ENCODE data around the gene EVI5L. TPM values are rescaled to one million over a fixed set of nuclear protein-coding genes. Genes with fewer than 3 reads are reported as not detected.
"Not testable (repeated sequence)": the region's sequence is repeated elsewhere in the genome, so short reads cannot be mapped to it uniquely, and the experiment has no call there.

EVI5L gene
- total RNA-seq, 1 experiment from 2014 or later: 29.5 TPM

DNA sequence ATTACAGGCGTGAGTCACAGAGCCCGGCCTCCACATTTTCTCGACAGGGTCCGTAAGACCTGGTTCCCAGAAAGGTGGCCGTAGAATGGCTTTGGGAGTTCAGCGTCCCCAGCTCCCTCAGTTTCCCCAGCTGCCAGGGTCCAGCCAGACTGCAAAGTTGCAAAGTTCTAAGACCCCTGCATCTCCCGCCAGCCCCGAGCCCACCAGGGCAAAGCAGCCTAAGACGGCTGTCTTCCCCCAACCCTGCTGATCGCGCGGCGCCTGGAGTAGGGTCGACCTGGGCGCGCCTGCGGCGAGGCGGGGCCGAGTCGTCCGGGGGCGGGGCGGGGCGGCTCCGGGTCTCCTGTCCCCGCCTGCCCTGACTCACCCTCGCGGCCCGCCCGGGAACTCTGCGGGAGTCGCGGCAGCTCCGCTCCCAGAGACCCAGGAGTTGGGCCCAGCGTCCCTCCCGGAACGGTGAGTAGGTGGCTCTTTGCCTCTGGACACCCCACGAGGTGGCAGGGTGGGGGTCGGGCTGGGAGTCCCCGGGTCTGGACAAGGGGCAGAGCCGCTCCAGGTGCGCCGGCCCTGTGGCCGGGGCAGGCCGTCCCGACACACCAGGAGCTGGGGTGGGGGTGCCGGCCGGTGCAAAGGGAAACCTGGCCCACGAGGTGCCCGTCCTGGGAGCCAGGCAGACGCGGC lies 58.3 kb downstream of the EVI5L start, which contains the start of gene LRRC8E:
TSS of gene LRRC8E (plus strand) at position 366 of the 681 bp plus-strand sequence. CDS start 7,094 bp downstream, outside the sequence.
- Histone ChIP-seq H4K20me1 (ENCODE audit: low read length) (no peaks in the 10 kb centered on the region), H2AFZ (ENCODE audit: low read length) (peak within 1 kb of the TSS; percentile 89), H3K9me2 (replicated peaks; ENCODE audit: low read length) (no peaks in the 10 kb centered on the region), H3K9me3 (ENCODE audit: low read length) (no peaks in the 10 kb centered on the region), H3K36me3 (ENCODE audit: low read depth, low read length) (no peaks in the 10 kb centered on the region), H3K4me2 (ENCODE audit: low read length) (peak within 1 kb of the TSS; percentile 95), H3K9ac (ENCODE audit: low read length) (peak within 1 kb of the TSS; percentile 90), H3K27me3 (ENCODE audit: low read length) (no peaks in the 10 kb centered on the region), H3F3A (ENCODE audit: low read length, unreplicated experiment) (no peaks in the 10 kb centered on the region), H3K79me2 (ENCODE audit: low read length) (peaks cover 42% of the 10 kb centered on the region), H3K4me1 (ENCODE audit: insufficient read depth, low read length) (peaks cover 14% of the 10 kb centered on the region), H3K27ac (ENCODE audit: low read length) (peak within 1 kb of the TSS; percentile 7; the same call in 1 of the 2 replicates), H3K4me3 (ENCODE audit: low read length) (peak within 1 kb of the TSS; percentile 90)
- DNase-seq (peak; percentile 87), ATAC-seq (peak; percentile 95)
- ChIA-PET CTCF (interaction anchor here (2.1 kb wide), 1 partner anchor 19 kb away, joined by 13 read pairs; no protein-coding TSS in a partner anchor), POLR2A (ENCODE audit: unreplicated experiment) (interaction anchor here (0.6 kb wide), 3 partner anchors 15 to 32 kb away, joined by 3 to 4 read pairs (median 3); partner anchors contain the start of gene MAP2K7)
- TF ChIP-seq, protein P1, sequence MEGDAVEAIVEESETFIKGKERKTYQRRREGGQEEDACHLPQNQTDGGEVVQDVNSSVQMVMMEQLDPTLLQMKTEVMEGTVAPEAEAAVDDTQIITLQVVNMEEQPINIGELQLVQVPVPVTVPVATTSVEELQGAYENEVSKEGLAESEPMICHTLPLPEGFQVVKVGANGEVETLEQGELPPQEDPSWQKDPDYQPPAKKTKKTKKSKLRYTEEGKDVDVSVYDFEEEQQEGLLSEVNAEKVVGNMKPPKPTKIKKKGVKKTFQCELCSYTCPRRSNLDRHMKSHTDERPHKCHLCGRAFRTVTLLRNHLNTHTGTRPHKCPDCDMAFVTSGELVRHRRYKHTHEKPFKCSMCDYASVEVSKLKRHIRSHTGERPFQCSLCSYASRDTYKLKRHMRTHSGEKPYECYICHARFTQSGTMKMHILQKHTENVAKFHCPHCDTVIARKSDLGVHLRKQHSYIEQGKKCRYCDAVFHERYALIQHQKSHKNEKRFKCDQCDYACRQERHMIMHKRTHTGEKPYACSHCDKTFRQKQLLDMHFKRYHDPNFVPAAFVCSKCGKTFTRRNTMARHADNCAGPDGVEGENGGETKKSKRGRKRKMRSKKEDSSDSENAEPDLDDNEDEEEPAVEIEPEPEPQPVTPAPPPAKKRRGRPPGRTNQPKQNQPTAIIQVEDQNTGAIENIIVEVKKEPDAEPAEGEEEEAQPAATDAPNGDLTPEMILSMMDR (conservative IDR thresholded peaks at IDR 0.05; ENCODE audit: low read depth, low read length): no peak
- TF ChIP-seq EZH2phosphoT487 (IDR thresholded peaks at IDR 0.05; ENCODE audit: borderline replicate concordance, low read length) (no peak), EZH2 (IDR thresholded peaks at IDR 0.05; ENCODE audit: low read length, unreplicated experiment) (no peak)
- no TSS peak for BruUV-seq (replicated peaks)
- intact Hi-C loops (cut with micrococcal nuclease): loop anchor here (2.0 kb wide), 1 partner anchor 15 kb away; the partner anchor contains the start of gene MAP2K7

DNA sequence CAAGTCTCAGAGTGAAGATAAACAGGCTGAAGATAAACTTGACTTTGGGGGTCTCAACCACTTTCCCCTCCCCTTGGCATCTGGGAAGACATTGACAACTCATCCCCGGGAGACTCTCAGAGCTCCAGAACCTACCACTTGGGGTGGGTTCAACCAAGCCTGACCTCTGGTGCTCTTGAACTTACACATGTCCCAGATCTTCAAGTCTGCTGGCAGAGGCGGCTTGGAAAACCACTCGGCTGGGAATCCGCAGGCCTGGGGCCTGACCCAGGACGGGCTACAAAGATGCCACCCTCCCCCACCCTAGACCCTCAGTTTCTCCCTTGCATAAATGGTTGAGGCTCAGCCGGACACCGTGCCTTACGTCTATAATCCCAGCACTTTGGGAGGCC lies 58.8 kb downstream of the EVI5L start:
- Histone ChIP-seq H3K4me2 (ENCODE audit: low read length) (peak overlapping the region; percentile 95), H3K36me3 (ENCODE audit: low read depth, low read length) (0 out of 2 replicates have a peak, but pooled peaks cover 2% of the 10 kb centered on the region), H3K9me3 (ENCODE audit: low read length) (no peaks in the 10 kb centered on the region), H3K79me2 (ENCODE audit: low read length) (peaks cover 46% of the 10 kb centered on the region), H3K27ac (ENCODE audit: low read length) (peak overlapping the region; percentile 7; the same call in 1 of the 2 replicates), H3K4me3 (ENCODE audit: low read length) (peak overlapping the region; percentile 90), H3K9ac (ENCODE audit: low read length) (peak overlapping the region; percentile 90), H4K20me1 (ENCODE audit: low read length) (no peaks in the 10 kb centered on the region), H3F3A (ENCODE audit: low read length, unreplicated experiment) (no peaks in the 10 kb centered on the region), H3K9me2 (replicated peaks; ENCODE audit: low read length) (no peaks in the 10 kb centered on the region), H3K4me1 (ENCODE audit: insufficient read depth, low read length) (peaks cover 17% of the 10 kb centered on the region), H3K27me3 (ENCODE audit: low read length) (no peaks in the 10 kb centered on the region), H2AFZ (ENCODE audit: low read length) (peak overlapping the region; percentile 89)
- intact Hi-C loops (cut with micrococcal nuclease): loop anchor here (2.0 kb wide), 1 partner anchor 14 kb away; the partner anchor contains the start of gene MAP2K7
- TSS peak; percentile 84 for BruUV-seq (replicated peaks)
- peak; percentile 6; the same call in 1 of the 2 replicates for ATAC-seq
- POLR2A ChIA-PET (ENCODE audit: unreplicated experiment): interaction anchor here (0.6 kb wide), 2 partner anchors 15 to 30 kb away, joined by 3 to 4 read pairs; partner anchors contain the start of gene MAP2K7
- TF ChIP-seq, protein P1 (conservative IDR thresholded peaks at IDR 0.05; ENCODE audit: low read depth, low read length): no peak
- TF ChIP-seq EZH2phosphoT487 (IDR thresholded peaks at IDR 0.05; ENCODE audit: borderline replicate concordance, low read length) (no peak), EZH2 (IDR thresholded peaks at IDR 0.05; ENCODE audit: low read length, unreplicated experiment) (no peak)
- CTCF ChIA-PET: interaction anchor here (2.1 kb wide), 1 partner anchor 19 kb away, joined by 13 read pairs; no protein-coding TSS in a partner anchor
- DNase-seq: no peak

DNA sequence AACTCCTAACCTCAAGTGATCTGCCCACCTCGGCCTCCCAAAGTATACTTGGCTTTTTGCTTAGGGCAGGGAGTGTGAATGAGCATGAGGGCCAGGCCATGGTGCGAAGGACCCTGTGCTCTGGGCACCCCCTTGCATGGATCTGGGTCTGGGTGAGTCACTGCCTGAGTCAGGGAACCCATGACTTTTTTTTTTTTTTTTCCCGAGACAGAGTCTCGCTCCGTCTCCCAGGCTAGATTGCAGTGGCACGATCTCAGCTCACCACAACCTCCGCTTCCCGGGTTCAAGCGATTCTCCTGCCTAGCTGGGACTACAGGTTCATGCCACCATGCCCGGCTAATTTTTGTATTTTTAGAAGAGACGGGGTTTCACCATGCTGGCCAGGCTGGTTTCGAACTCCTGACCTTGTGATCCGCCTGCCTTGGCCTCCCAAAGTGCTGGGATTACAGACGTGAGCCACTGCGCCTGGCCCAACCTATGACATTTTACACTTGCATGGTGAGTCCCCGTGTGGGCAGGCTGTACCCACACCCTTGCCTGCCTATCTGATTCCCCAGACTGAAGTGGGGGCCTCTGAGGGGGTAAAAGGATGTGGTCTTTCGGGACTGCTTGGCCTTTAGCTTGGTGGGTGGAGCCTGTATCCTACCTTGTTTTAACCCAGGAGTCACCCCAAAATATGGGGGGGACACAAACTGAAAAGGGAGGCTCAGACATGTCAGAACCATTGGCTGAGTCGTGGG lies 63.5 kb downstream of the EVI5L start:
- peaks cover 12% of the 10 kb centered on the region; the same call in 1 of the 2 replicates for H3K36me3 ChIP-seq (ENCODE audit: low read depth, low read length)
- H4K20me1 ChIP-seq (ENCODE audit: low read length); H3K9ac ChIP-seq (ENCODE audit: low read length); intact Hi-C loops (cut with micrococcal nuclease); H3F3A ChIP-seq (ENCODE audit: low read length, unreplicated experiment); H2AFZ ChIP-seq (ENCODE audit: low read length); CTCF ChIA-PET; H3K27me3 ChIP-seq (ENCODE audit: low read length); H3K9me3 ChIP-seq (ENCODE audit: low read length); H3K4me2 ChIP-seq (ENCODE audit: low read length); BruUV-seq (replicated peaks); POLR2A ChIA-PET (ENCODE audit: unreplicated experiment); H3K4me3 ChIP-seq (ENCODE audit: low read length); H3K9me2 ChIP-seq (replicated peaks; ENCODE audit: low read length): not testable (repeated sequence)
- ATAC-seq (peak; percentile 6; the same call in 1 of the 2 replicates), DNase-seq (peak; percentile 30)
- peak overlapping the region; percentile 16; the same call in 1 of the 2 replicates for H3K27ac ChIP-seq (ENCODE audit: low read length)
- peaks cover 30% of the 10 kb centered on the region for H3K4me1 ChIP-seq (ENCODE audit: insufficient read depth, low read length)
- peaks cover 48% of the 10 kb centered on the region for H3K79me2 ChIP-seq (ENCODE audit: low read length)
